Mucosa of rectum (tissue), 2 donors: ENCODE measurements around the gene PPM1A.

Experiments
- H3K27ac ChIP-seq, 2 donors: one replicate each; pipeline ENCODE4 v1.7.0; 2013; ENCODE audit warnings: inconsistent platforms in 2 of 2, low read depth in 2 of 2, low read length in 2 of 2
- H3K27me3 ChIP-seq, 2 donors: one replicate each; pipeline ENCODE4 v1.7.0; 2013; ENCODE audit warnings: low read length in 2 of 2; ENCODE audit not compliant: control insufficient read depth in 2 of 2, insufficient read depth in 2 of 2
- H3K36me3 ChIP-seq, 2 donors: one replicate each; pipeline ENCODE4 v1.7.0; 2013; ENCODE audit warnings: low read length in 2 of 2; ENCODE audit not compliant: control insufficient read depth in 2 of 2, insufficient read depth in 2 of 2
- H3K4me1 ChIP-seq, 2 donors: one replicate each; pipeline ENCODE4 v1.7.0; 2013; ENCODE audit warnings: low read length in 2 of 2, mild to moderate bottlenecking in 1 of 2; ENCODE audit not compliant: control insufficient read depth in 2 of 2, insufficient read depth in 2 of 2
- H3K4me3 ChIP-seq, 2 donors: one replicate each; pipeline ENCODE4 v1.7.0; 2013; ENCODE audit warnings: low read length in 2 of 2
- H3K9ac ChIP-seq, 2 donors: one replicate each; pipeline ENCODE4 v1.7.0; 2013; ENCODE audit warnings: low read length in 2 of 2, low read depth in 1 of 2, mild to moderate bottlenecking in 1 of 2
- H3K9me3 ChIP-seq, 2 donors: one replicate each; pipeline ENCODE4 v1.7.0; 2013; ENCODE audit warnings: low read length in 2 of 2; ENCODE audit not compliant: control insufficient read depth in 2 of 2
- donor health status: healthy.
- donor health status: Normal muscosa, but diverticular disease.

The PPM1A gene

GRCh38 chr14:60288279-60288678 lies 39.3 kb downstream of the PPM1A start:
- Histone ChIP-seq H3K9ac (no peak overlapping the region), H3K9me3 (no peaks in the 10 kb centered on the region), H3K27ac (no peak overlapping the region), H3K36me3 (peaks cover 34 to 35% of the 10 kb centered on the region in 2 donors), H3K4me3 (no peak overlapping the region), H3K4me1 (no peaks in the 10 kb centered on the region), H3K27me3 (no peaks in the 10 kb centered on the region)

GRCh38 chr14:60294411-60295069 lies 45.5 kb downstream of the PPM1A start:
- no peak overlapping the region for H3K9ac ChIP-seq
- no peaks in the 10 kb centered on the region for H3K27me3 ChIP-seq
- H3K4me1 ChIP-seq: no peaks in the 10 kb centered on the region
- no peaks in the 10 kb centered on the region for H3K9me3 ChIP-seq
- H3K36me3 ChIP-seq: peaks cover 22 to 25% of the 10 kb centered on the region in 2 donors
- no peak overlapping the region for H3K4me3 ChIP-seq
- H3K27ac ChIP-seq: no peak overlapping the region

GRCh38 chr14:60300019-60300418 lies 51.0 kb downstream of the PPM1A start:
- Histone ChIP-seq H3K4me3 (no peak overlapping the region), H3K9ac (no peak overlapping the region), H3K27ac (no peak overlapping the region), H3K9me3 (no peaks in the 10 kb centered on the region), H3K4me1 (no peaks in the 10 kb centered on the region), H3K36me3 (peaks cover 0 to 2% of the 10 kb centered on the region in 2 donors), H3K27me3 (no peaks in the 10 kb centered on the region)

GRCh38 chr14:60301685-60302084 lies 52.7 kb downstream of the PPM1A start:
- no peak overlapping the region for H3K27ac ChIP-seq
- no peaks in the 10 kb centered on the region for H3K36me3 ChIP-seq
- H3K9ac ChIP-seq: no peak overlapping the region
- H3K4me3 ChIP-seq: no peak overlapping the region
- no peaks in the 10 kb centered on the region for H3K4me1 ChIP-seq
- no peaks in the 10 kb centered on the region for H3K27me3 ChIP-seq
- H3K9me3 ChIP-seq: no peaks in the 10 kb centered on the region

GRCh38 chr14:60302663-60303062 lies 53.6 kb downstream of the PPM1A start:
- H3K9ac ChIP-seq: no peak overlapping the region
- H3K27ac ChIP-seq: no peak overlapping the region
- no peaks in the 10 kb centered on the region for H3K27me3 ChIP-seq
- no peak overlapping the region for H3K4me3 ChIP-seq
- H3K36me3 ChIP-seq: no peaks in the 10 kb centered on the region
- no peaks in the 10 kb centered on the region for H3K9me3 ChIP-seq
- no peaks in the 10 kb centered on the region for H3K4me1 ChIP-seq

GRCh38 chr14:60303745-60304144 lies 54.7 kb downstream of the PPM1A start:
- Histone ChIP-seq H3K9ac (no peak overlapping the region), H3K4me3 (no peak overlapping the region), H3K27ac (no peak overlapping the region), H3K36me3 (no peaks in the 10 kb centered on the region), H3K4me1 (no peaks in the 10 kb centered on the region), H3K27me3 (no peaks in the 10 kb centered on the region), H3K9me3 (no peaks in the 10 kb centered on the region)

- H3K27me3 ChIP-seq: no peaks in the 10 kb centered on the region
- no peaks in the 10 kb centered on the region for H3K4me1 ChIP-seq
- no peaks in the 10 kb centered on the region for H3K36me3 ChIP-seq
- no peak overlapping the region for H3K9ac ChIP-seq
- H3K4me3 ChIP-seq: no peak overlapping the region
- no peaks in the 10 kb centered on the region for H3K9me3 ChIP-seq
- no peak overlapping the region for H3K27ac ChIP-seq
Measured at GRCh38 chr14:60304509-60304908, 55.5 kb downstream of the PPM1A start.

- Histone ChIP-seq H3K9me3 (no peaks in the 10 kb centered on the region), H3K36me3 (no peaks in the 10 kb centered on the region), H3K4me3 (no peak overlapping the region), H3K27me3 (no peaks in the 10 kb centered on the region), H3K9ac (no peak overlapping the region), H3K4me1 (no peaks in the 10 kb centered on the region), H3K27ac (no peak overlapping the region)
Measured at GRCh38 chr14:60309867-60310552, 61.0 kb downstream of the PPM1A start.

- Histone ChIP-seq H3K4me1 (no peaks in the 10 kb centered on the region), H3K27ac (no peak overlapping the region), H3K4me3 (no peak overlapping the region), H3K36me3 (no peaks in the 10 kb centered on the region), H3K9ac (no peak overlapping the region), H3K27me3 (no peaks in the 10 kb centered on the region), H3K9me3 (no peaks in the 10 kb centered on the region)
Measured at GRCh38 chr14:60311417-60311816, 62.4 kb downstream of the PPM1A start.

GRCh38 chr14:60313093-60313492 lies 64.1 kb downstream of the PPM1A start:
- H3K4me3 ChIP-seq: no peak overlapping the region
- H3K9ac ChIP-seq: no peak overlapping the region
- H3K36me3 ChIP-seq: no peaks in the 10 kb centered on the region
- no peak overlapping the region for H3K27ac ChIP-seq
- no peaks in the 10 kb centered on the region for H3K9me3 ChIP-seq
- H3K27me3 ChIP-seq: no peaks in the 10 kb centered on the region
- H3K4me1 ChIP-seq: no peaks in the 10 kb centered on the region
